SKM-1 (cell line): ENCODE data around the gene PLGRKT.
A peak's percentile ranks its signal among the peaks of the same experiment; 100 is the strongest.
"Not testable (repeated sequence)": the region's sequence is repeated elsewhere in the genome, so short reads cannot be mapped to it uniquely, and the experiment has no call there.

ENCODE experiments used
- DNase-seq: peaks from one replicate; lab custom pipeline; 2025; ENCODE audit not compliant: unreplicated experiment; lab: John Stamatoyannopoulos, UW

PLGRKT gene

DNA sequence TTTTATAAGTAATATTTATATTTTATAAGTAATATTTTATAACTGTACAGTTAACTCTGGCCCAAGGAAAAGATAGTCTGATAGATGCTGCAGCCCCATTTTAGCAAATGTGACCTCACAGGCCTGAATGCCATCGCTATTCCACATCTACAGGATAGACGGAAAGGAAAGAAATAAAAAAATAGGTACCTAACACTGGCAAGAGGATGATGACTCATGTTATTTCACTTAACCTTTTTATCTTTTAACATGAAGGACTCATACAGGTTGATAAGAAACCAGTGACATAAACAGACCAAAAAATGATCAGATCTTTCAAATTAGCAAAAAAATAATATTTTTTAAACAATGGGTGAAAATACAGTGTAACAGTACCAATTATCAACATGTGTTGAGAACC lies 15.3 kb upstream of the PLGRKT start:
- DNase-seq = no peak

DNA sequence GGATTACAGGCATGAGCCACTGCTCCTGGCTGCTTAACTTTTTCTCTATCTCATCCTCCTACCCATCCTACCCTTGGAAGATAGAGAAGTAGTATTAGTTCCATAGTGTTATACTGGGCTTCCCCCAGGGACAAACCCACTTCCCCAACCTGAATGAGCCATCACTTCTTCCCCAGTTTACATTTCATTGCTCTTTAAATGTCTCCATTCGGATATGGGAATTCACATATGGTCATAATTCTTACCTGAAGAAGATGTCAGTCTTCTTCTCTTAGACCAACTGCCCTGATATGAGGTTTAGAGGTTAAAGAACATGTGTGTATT lies 14.5 kb upstream of the PLGRKT start:
- DNase-seq = no peak

DNA sequence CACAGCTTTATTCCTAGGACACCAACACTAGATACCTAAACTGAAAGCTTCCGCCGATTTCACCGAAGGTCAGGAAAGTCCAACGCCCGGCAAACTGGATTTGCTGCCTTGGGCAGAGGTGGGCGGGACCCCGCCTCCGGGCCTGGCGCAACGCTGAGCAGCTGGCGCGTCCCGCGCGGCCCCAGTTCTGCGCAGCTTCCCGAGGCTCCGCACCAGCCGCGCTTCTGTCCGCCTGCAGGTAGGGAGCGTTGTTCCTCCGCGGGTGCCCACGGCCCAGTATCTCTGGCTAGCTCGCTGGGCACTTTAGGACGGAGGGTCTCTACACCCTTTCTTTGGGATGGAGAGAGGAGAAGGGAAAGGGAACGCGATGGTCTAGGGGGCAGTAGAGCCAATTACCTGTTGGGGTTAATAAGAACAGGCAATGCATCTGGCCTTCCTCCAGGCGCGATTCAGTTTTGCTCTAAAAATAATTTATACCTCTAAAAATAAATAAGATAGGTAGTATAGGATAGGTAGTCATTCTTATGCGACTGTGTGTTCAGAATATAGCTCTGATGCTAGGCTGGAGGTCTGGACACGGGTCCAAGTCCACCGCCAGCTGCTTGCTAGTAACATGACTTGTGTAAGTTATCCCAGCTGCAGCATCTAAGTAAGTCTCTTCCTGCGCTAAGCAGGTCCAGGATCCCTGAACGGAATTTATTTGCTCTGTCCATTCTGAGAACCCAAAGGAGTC lies 12.8 kb upstream of the PLGRKT start, which contains the start of gene CD274:
Gene CD274, plus strand, starts transcription at position 184 of the 733 bp plus-strand sequence. CDS start 5,572 bp downstream, outside the sequence.
- peak; percentile 46 for DNase-seq

DNA sequence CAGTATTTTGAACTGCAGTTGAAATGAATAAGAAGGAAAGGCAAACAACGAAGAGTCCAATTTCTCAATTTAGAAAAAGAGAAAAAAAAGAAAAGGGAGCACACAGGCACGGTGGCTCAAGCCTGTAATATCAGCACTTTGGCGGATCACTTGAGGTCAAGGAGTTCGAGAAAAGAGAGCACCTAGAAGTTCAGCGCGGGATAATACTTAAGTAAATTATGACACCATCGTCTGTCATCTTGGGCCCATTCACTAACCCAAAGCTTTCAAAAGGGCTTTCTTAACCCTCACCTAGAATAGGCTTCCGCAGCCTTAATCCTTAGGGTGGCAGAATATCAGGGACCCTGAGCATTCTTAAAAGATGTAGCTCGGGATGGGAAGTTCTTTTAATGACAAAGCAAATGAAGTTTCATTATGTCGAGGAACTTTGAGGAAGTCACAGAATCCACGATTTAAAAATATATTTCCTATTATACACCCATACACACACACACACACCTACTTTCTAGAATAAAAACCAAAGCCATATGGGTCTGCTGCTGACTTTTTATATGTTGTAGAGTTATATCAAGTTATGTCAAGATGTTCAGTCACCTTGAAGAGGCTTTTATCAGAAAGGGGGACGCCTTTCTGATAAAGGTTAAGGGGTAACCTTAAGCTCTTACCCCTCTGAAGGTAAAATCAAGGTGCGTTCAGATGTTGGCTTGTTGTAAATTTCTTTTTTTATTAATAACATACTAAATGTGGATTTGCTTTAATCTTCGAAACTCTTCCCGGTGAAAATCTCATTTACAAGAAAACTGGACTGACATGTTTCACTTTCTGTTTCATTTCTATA lies 12.0 kb upstream of the PLGRKT start:
- DNase-seq = no peak

DNA sequence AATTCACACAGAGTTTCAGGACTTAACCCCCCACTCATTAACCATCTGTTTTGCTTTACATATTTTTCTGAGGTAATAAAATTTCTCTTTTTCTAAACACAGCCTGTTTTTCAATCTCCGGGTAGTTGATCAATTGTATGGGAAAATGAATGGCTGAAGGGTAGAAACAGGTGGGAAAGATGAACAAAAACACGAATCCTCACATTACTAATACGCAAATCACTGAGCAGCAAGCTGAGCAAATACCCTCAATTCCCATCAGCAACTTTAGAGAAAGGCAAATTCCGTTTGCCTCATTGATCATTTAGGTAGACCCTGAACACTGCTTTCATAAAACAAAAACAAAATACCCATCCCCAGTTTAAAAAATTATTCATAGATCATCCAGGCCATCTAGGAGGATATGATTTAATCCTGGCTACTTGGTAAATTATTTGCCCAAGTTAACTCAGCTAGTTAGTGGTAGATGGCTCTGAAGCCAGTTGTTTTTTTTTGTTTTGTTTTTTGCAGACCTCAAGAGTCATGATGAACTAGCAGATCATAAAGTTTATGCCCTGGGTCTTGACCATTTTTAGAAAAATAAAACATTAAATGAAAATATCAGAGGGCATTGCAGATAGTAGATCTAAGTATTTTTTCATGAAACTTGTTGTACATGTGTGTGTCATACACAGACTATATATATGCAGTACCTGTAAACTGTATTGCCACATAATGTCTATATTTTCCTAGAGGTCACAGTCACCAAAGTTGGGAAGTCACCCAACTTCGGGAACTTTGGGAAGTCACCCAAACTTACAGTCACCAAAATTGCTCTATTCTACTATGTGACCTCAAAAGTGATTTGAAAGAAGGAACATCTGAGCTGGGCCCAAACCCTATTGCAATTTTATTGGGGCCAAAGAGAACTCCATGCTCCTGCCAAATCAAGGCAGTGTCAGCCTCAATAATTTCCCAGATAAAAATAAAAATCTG lies 11.0 kb upstream of the PLGRKT start:
- no peak for DNase-seq

DNA sequence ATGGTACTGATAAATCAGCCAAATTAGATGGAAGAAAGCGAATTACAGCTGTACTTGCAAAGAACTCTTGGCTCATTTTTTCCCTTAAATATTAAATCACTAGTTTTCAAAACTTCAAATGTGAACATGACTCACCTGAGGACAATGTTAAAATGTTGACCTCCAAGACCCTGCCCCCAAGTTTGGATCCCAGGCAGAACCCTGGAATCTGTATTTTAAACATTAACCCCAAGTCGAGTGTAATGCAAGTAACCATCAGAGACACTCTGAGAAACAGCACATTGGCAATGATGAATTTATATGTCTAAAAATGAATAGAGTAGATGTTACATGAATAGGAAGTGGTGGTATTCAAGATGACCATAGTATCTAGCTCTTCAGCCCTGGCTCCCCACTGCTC lies 10.3 kb upstream of the PLGRKT start:
- no peak for DNase-seq

DNA sequence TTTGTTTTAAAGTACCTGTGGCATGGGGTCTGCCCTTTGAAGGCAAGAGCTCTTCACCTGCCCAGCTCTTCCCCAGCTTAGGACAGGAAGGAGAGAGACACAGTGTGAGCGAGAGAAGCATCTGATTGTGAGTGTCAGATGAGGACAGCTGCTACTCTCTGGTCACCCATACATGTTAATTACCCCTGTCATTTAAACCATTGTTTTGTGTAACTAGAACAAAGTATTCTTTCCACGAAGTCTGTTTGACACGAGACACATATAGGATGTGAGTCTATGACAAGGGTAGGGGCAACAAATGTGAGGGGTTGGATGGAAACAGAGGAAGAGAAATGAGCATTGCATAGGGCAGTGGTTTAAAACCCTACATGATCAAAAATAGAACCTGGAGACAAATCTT lies 9.6 kb upstream of the PLGRKT start:
- DNase-seq = no peak

DNA sequence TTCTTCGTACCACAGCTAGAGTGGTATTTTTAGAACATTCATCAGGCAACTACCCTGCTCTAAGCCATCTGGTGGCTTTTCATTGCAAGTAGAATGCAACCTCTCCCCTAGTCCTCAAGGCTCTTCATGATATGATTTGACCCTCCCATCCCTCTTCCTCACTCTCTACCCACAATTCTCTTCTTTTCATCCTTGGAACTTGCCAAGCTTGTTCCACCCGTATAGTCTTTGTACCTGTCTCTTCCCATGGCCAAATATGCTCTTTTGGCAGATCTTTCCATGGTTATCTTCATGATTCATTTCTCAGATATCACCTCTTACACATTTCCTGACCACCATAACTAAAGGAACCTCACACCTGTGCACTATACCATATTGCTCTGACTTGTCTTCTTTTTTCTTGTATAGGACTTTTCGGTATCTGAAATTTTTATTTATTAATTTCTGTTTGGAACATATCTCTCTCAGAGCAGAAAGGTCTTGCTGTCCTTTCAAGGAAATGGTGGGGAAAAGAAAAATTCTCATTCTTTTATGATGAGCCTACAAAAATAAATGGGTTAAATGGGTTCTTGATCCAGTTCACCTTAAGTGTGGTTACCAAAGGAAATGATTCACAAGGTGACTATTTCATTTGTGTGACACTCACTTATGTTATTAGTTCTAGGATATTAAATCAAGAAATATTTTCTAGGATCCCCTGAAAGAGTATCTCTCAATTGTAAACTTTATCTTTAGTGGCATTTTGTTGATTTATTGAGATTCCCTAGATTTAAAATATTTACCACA lies 8.9 kb upstream of the PLGRKT start:
- DNase-seq = no peak

DNA sequence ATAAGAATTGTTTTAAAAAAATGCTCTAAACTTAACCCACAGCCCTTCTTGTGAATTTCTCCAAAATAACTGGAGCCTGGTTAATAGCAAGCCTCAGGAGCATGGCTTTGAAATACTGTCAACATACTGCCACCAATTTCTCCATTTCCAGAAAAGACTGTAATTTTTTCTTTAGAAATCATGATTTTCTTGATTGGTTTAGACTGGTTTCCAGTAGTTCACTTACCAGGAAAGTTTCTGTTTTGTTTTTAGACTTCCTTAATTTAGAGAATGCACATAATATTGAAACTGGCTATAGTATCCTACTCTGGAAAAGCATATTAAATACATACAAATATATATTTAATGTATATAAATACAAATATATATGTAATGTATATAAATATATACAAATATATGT lies 8.2 kb upstream of the PLGRKT start:
- DNase-seq = no peak

DNA sequence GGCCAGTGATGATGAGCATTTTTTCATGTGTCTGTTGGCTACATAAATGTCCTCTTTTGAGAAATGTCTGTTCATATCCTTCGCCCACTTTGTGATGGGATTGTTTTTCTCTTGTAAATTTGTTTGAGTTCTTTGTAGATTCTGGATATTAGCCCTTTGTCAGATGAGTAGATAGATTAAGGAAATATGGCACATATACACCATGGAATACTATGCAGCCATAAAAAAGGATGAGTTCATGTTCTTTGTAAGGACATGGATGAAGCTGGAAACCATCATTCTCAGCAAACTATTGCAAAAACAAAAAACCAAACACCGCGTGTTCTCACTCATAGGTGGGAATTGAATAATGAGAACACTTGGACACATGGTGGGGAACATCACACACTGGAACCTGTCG lies 7.4 kb upstream of the PLGRKT start:
- not testable (repeated sequence) for DNase-seq

DNA sequence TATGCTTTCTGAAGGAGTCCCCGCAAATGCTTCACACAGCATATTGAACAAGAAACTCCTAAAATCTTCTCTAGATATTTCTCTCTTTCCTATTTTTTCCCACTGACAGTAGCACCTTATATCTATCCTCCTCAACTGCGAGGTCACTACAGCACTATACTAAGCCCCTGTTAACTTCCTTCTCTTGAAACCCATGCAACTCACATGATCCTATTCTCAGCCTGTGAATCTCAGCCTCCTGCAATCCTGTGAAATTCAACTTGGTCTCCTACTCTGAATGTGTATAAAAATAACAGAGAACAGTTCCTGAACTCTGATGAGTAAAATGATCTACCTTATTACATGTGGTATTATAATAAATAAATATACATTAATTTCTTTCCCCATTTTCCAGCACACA lies 6.1 kb upstream of the PLGRKT start:
- no peak for DNase-seq

DNA sequence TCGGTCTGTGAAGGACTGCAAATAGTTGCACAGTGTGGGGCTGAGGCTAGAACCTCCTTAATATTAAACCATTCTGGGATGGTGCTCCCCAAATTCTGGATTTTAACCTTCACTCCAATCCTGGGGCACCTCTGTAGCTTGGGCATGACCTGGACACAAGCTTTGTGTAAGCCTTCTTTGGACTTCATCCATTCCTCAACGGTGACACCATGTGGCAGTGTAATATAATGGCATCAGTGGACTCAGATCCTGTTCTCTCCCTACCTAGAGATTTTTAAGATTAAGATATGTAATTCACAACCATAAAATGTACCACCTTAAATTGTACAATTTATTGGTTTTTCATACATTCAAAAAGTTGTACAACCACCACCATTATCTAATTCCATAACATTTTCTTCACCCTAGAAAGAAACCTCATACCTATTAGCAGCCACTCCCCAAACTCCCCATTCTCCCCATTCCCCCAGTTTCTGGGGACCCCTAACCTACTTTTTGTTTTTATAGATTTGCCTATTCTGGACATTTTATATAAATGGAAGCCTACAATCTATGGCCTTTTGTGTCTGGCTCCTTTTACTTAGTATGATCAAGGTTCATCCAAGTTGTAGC lies 4.8 kb upstream of the PLGRKT start:
- DNase-seq = peak; percentile 43

DNA sequence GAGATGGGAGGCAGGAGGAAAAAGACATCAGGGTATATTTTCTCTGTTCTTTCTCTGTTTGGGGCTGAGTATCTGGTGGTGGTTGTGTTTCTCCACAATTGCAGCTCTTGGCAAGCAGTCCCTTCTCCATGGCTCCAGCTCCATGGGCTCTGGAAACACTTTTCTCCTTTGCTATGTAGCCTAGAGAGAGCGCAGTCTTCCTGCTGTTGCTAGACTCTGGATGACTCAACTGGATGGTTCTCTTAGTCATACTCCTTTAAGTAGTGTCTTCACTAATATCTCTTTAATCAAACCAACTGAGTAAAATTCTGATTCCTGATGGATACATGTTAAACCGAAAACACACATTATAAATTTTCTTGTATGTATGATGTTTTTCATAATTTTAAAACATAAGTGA lies 3.3 kb upstream of the PLGRKT start:
- no peak for DNase-seq

DNA sequence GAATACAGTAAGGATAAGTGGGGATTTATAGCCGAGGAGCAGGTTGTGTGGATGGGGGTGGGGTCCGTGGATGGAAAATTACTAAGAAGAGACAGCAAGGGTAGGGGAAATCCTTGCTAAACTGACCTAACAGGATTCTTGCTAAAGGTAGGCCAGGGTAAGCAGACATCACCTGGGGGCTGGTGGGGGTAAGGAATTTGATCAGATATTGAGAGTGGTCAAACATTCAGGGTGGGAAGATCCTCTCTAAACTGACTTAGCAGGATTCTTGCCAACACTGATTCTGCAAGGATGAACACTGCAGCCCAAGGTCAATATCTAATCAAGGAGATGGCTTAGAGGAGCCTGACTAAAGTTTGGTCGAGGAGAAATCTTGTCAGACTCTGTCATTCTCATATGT lies 2.7 kb upstream of the PLGRKT start:
- DNase-seq = no peak

DNA sequence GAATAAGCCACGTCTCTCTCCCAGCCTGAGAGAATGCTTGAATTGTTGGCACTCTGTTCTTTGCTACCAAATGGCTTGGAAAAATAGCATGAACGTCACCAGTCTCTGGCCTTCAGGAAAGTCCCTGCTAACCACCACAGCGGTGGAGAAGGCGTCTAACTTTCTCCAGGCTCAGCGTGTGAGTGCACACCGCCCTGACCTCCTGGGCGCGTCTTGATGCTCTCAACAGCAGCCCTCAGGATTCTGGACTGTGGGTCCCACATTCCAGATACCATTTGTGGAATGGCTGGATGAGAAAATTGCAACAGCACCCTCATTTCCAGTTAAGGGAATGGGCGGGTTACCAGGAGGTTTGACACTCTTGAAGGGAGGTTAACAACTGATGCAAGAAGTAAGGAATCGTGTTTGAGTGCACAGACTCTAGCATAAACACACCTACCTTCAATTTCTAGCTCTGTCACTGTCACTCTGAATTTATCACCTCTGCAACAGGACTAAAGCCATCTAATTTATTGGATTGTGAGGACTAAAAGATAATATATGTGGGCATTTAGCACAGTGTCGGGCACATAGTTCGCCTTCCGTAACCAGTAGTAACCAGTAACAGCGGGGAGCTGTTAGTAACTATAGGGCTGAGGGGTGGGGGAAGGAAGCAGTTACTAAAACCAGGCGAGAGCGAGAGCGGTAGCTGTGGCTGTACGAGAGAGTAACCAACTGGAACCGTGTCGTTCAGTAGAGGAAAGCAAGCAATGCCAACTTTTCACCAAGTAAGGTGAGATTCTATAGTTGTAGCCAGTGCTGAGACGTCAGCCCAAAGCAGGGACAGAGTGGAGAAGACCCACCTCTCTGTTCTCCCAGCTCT lies 807 bp upstream of the PLGRKT start:
- DNase-seq = no peak

DNA sequence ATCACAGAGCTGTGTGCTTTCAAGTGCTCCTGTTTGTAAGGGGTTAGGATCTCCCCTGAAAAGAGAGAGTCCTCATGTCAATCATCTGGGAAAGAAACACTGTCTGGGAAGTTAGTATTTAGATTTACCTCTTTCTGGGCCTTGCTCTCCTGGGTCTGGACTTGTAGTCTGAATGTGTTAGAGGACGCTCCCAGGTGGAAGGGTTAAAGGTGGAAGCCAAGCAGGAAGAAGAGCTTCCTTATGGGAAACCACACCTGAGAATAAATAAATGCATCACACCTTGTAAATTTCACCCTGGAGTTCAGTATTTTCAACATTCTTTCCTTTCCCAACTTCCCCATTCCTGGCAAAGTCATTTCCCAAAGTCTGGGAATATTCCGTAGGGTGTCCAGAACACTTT lies 1.3 kb downstream of the PLGRKT start:
- DNase-seq = no peak

DNA sequence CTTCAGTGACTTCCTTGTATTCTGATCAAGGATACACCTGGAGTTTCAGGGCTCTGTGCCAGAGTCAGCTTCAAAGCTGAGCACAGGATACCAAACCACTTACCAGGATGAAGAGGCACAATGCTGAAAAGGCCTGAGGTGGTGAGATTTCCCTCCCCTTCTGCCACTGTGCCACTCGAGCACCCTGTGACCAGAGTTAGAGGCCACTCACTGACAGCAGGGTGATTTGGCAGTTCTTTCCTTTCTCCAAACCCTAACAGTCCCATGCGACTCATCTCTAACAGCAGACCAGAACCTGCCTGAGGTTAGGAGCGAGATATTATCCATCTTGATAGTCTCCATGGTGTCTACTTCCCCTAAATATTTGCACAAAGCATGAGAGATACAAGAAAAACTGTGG lies 1.8 kb downstream of the PLGRKT start:
- no peak for DNase-seq

DNA sequence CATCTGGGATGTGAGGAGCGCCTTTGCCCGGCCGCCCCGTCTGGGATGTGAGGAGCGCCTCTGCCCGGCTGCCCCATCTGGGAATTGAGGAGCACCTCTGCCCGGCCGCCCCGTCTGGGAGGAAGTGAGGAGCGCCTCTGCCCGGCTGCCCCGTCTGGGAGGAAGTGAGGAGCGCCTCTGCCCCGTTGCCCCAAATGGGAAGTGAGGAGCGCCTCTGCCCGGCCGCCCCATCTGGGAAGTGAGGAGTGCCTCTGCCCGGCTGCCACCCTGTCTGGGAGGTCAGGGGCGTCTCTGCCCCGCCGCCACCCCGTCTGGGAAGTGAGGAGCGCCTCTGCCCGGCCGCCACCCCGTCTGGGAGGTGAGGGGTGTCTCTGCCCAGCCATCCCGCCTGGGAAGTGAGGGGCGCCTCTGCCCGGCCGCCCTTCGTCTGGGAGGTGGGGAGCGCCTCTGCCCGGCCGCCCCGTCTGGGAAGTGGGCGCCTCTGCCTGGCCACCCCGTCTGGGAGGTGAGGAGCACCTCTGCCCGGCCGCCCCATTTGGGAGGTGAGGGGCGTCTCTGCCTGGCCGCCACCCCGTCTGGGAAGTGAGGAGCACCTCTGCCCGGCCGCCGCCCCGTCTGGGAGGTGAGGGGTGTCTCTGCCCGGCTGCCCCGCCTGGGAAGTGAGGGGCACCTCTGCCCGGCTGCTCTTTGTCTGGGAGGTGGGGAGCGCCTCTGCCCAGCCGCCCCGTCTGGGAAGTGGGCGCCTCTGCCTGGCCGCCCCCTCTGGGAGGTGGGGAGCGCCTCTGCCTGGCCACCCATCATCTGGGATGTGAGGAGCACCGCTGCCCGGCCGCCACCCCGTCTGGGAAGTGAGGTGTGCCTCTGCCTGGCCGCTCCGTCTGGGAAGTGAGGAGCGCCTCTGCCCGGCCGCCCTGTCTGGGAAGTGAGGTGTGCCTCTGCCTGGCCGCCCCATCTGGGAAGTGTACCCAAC lies 3.6 kb downstream of the PLGRKT start:
- not testable (repeated sequence) for DNase-seq
